HG03432 (cell line): Measurements from ENCODE around the gene MCC.
A peak's percentile ranks its signal among the peaks of the same experiment; 100 is the strongest.
"Not testable (repeated sequence)": the region's sequence is repeated elsewhere in the genome, so short reads cannot be mapped to it uniquely, and the experiment has no call there.

Experiments used
- ATAC-seq: cut with Tn5 transposase; IDR thresholded peaks from one replicate; pipeline ENCODE4 v1.9.1; 2021; ENCODE audit warnings: mild to moderate bottlenecking, moderate library complexity; ENCODE audit not compliant: unreplicated experiment

The MCC gene

DNA sequence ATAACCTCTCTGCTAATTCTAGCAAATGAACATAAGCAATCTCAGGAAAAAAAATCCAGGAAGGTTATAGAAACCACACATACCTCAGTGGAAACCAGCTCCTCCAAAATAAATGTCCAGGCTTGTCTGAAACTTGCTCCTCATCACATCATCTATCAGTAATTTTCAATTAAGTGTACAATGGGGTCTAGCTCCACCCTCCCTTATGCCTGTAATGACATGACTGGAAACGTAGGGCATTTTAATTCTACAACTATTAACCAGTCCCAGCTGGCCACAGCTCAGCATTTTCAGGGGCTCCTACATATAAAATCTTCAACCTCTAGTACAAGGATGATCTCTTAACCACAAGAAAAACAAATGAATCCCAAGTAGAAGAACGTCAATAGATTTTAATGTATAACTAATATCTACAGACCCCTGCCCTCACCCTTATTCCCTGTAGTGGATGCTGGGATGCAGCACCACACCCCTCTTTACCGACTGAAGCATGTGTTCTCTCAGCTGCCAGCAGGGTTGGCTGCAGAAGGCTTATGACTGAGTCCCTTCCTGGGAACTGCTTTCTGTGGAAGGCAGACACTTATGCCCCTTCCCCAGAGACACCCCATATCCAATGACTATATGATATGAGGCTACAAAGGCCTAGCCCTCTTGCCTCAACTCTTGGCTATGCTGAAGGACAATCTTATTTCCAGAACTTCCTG is 60.2 kb downstream of the MCC start:
- no peak for ATAC-seq

DNA sequence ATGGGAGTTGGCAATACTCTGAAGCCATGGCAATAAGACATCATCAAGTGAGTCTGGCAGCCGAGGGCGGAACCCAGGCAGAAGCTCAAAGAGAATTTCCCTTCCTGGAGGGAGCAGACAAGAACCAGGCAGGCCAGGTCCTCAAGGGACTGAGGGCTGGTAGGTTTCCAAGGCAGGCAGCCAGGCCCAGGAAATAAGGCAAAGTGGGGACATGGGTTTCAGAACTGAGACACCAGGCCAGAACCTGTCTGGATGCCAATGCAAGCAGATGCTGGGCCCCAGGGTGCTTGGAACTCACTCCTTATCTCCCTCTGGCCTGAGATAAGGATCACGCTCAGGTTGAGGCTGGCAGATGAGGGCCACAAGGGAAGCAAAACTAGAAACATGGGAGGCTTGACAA is 62.3 kb downstream of the MCC start:
- ATAC-seq = no peak

DNA sequence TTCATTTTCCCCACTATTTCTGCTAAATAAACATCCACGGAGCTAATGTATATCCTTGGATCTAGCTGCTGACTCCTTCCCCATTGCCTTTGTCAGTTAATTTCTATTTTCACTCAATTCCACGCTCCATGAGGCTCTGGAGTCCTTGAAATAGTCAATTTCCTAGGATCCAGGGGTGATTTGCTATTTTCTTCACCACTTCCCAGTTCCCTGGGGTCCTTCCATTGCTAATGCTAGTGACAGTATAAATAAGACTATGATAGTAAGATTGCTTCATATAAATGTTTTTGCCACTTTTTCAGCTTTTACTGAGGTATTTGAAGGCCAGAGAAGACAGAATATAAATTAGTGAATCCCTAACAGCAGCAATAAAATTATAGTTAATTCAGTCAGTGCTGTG is 66.6 kb downstream of the MCC start:
- no peak for ATAC-seq

GRCh38 chr5:113405530-113405929 is 82.7 kb downstream of the MCC start:
- no peak for ATAC-seq

- no peak for ATAC-seq
Measured at GRCh38 chr5:113404269-113404668, 84.0 kb downstream of the MCC start.

DNA sequence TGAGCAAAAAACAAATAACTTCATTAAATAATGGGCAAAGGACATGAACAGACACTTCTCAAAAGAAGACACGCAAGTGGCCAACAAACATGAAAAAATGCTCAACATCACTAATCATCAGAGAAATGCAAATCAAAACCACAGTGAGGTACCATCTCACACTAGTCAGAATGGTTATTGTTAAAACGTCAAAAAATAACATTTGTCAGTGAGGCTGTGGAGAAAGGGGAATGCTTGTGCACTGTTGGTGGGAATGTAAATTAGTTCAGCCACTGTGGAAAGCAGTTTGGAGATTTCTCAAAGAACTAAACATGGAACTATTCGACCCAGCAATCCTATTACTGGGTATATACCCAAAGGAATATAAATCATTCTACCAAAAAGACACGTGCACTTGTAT is 90.3 kb downstream of the MCC start:
- ATAC-seq = not testable (repeated sequence)

GRCh38 chr5:113397046-113397445 is 91.2 kb downstream of the MCC start:
- ATAC-seq = no peak

DNA sequence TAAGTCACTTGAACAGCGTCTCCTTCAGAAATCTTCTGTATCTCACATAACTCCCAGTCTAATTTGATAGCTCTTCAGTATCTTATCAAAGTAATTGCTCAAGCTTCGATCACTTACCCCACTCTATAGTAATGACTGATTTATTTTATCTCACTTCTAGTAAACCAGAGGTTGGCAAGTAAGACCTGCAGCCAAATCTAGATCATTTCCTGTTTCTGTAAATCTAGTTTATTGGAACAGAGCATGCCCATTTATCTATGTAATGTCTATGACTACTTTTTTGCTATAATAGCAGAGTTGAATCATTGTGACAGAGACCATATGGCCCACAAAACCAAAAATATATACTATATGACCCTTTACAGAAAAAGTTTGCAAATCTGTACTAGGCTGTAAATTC is 93.6 kb downstream of the MCC start:
- no peak for ATAC-seq

DNA sequence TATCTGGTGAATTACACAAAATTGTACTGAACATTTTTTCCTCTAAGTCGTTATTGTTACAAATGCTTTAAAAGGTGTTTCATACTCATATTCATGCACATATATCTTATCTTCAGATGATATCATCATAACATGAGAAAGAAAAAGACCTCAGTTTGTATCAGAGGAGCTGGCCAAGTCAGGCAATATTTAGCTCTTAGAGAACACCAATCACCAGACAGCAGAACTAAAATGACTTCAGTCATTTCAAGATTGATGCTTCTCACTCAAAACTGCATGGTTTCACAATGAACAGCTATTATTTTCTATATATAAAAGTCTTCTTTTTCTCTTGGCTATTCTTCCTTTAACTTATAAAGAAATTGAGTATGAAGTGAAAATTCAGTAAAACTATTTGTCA is 98.0 kb downstream of the MCC start:
- no peak for ATAC-seq

- no peak for ATAC-seq
Measured at GRCh38 chr5:113389116-113389515, 99.1 kb downstream of the MCC start.

DNA sequence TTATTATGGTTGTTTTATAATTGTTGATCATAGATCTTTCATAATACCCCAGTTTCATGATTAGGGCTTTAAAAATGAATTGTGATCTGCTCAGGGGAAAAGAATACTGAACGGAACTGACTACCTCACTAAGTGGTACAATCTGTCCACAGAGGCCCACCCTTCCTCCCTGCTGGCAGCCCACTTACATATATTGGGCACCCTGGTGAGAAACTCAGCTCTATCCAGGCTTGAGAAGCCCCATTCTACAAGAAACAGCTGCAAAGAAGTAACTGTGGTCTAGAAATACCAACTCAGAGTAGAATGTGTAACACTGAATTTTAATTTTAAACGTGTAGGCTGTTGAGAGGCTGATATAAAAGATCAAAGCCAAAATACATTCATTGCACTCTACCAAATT is 100.4 kb downstream of the MCC start:
- ATAC-seq = no peak

- no peak for ATAC-seq
Measured at GRCh38 chr5:113384782-113385285, 103.4 kb downstream of the MCC start.

DNA sequence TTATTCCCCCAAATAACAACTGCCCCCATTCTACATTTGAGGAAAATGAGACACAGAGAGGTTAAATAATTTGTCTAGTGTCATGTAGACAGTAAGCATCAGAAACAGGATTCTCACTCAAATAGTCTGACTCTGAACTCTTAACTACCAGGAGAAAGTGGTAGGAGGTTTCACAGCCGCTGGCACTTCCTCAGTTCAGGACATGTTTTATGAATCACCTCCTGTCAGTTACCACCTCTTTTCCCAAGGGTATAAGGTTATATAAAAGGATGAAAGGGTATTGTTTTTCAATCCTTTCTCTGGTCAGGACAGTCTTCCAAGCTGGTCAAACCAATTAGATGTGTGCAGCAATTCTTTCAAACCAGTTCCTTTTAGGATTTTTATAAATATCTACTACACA is 105.5 kb downstream of the MCC start:
- ATAC-seq = no peak

DNA sequence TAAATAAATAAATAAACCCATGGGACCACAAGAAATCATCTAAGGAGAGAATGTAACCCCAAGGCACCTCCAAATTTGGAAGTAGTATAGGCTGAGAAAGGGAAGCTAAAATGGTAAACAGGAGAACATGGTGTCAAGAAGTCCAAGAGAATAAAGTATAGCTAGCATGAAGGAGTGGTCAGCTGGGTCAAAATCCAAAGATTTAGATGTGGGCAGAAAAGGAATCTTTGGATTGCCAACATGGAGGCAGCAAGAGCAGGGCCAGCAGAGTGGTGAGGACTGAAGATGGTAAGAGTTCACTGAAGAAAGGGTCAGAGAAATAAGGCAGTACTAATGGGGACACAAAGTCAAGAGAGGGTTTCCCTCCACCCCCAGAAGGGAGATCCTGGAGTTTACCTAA is 106.5 kb downstream of the MCC start:
- ATAC-seq = no peak

- no peak for ATAC-seq
Measured at GRCh38 chr5:113380807-113381326, 107.4 kb downstream of the MCC start.

DNA sequence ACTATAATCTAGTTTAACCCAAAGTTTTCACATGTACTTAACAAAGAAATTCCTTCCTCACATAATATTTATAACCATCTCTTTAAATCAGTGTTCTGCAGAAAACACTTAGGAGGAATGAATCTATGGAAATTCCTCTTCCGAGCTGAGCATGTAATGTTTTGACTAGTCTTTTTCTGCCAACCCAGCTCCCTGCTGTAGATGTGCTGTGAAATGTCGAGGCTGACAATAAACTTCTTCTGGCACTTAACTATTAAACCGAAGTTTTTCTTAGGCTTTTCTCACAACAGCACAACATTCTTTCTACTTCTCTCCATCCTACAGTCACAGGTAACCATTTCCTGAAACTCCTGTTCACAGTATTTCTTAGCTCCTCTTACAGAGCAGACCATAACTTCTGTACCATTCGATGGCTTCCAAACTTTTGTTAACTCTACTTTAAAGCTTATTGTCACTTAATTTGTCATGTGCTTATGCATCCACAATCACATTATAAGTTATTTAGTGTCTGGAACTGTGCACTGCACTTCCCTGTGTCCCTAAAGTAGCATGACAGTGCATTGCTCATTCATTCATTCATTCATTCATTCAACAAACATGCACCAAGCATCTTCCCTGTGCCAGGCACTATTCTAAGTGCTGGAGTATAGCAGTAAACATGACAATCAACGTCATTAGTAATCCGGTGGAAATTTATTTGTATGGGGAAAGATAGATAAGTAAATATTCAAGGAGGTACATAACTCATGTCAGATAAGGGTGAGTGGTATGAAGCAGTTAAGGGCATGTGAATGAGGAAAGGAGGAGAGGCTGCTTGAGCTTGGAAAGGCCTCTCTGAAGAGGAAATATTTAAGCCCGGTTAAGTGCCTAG is 108.1 kb downstream of the MCC start:
- ATAC-seq = no peak

DNA sequence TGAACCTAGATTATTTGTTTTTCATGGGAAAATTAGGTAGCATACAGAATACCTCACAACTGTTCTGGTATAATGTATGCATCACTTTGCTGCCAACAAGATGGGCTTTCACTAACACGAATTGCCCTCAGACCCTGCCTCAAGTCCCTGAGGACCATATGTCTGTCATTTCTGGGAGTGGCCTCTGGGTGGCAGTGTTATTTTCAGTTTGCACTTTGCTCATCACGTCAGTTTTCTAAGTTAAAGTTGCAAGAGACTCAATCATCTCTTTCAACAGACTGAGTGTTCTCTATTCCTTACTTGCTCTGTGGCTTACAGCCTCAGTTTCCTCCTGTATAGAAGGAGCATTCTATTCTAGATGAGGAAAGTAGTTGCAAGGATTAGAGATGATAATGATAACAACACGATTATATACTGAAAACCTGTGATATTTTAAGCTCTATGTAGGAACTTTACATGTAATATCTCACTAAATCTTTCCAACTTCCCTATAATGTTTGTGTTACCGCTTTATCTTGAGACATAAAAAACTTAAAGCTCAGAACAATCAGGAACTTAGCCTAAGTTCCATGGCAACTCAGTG is 109.2 kb downstream of the MCC start:
- peak; percentile 77 for ATAC-seq

GRCh38 chr5:113378514-113378913 is 109.7 kb downstream of the MCC start:
- ATAC-seq = no peak

DNA sequence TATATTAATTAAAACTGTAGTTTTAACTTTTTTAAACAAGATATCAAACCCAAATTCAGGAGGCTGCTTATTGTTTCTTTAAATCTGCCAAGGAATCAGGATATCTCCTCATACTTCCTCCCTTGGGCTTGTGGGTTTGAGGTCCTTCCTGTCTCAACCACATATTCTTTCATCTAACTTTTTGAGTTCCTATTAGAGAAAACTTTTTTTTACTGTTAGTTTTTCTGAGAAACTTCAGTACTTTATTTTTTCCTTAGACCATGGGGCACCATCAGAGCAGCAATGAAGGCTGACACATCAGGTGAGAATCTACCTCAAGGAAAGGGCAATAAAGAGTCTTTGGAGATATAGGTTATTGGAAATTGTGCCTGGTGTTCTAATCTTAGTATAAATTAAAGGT is 110.2 kb downstream of the MCC start:
- no peak for ATAC-seq

- ATAC-seq = no peak
Measured at GRCh38 chr5:113376640-113377039, 111.6 kb downstream of the MCC start.

DNA sequence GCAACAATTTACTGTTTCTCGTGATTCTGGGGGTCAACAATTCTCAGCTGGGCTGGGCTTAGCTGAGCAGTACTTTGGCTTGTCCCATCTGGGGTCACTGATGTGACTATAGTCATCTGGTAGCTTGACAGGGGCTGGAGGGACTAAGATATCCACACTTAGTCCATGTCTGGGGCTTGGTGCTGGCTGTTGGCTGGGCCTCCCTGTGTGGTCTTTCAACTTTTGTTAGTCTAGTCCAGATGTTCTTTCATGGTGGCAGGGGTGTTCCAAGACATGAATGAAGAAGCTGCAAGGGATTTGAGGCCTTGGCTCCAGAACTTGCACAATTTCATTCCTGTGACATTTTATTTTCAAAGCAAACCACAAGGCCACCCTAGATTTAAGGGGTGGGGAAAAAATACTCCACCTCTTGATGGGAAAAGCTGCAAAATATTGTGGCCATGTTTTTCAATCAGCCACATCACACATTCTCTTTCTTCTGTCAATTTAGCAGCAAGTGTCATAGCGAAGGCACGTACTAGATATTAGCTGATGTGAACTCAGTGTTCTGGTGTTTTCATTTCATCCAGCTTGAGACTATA is 112.7 kb downstream of the MCC start:
- ATAC-seq = no peak
